ENCODE data around the gene TMEM38B.
"Not testable (repeated sequence)": the region's sequence is repeated elsewhere in the genome, so short reads cannot be mapped to it uniquely, and the experiment has no call there.

Gene TMEM38B

GRCh38 chr9:105728230-105728629 is 33.9 kb downstream of the TMEM38B start:
- DNase-seq = not testable (repeated sequence)

DNA sequence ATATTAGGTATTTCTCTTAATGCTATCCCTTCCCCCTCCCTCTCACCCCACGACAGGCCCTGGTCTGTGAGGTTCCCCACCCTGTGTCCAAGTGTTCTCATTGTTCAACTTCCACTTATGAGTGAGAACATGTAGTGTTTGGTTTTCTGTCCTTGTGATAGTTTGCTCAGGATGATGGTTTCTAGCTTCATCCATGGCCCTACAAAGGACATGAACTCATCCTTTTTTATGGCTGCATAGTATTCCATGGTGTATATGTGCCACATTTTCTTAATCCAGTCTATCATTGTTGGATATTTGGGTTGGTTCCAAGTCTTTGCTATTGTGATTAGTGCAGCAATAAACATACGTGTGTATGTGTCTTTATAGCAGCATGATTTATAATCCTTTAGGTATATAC is 37.1 kb downstream of the TMEM38B start:
- not testable (repeated sequence) for DNase-seq

DNA sequence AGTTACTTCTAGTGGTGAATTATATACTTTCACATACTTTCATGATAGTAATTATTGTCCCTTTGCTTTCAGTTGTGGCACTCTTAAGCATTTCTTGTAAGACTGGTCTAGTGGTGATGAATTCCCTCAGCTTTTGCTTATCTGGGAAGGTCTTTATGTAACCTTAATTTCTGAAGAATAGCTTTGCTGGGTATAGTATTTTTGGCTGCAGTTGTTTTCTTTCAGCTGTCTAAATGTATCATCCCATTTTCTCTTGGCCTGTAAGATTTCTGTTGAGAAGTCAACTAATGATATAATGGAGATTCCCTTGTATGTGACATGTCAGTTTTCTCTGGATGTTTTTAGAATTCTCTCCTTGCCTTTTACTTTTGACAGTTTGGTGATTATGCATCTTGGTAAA is 41.0 kb downstream of the TMEM38B start:
- DNase-seq = peak; percentile 9

DNA sequence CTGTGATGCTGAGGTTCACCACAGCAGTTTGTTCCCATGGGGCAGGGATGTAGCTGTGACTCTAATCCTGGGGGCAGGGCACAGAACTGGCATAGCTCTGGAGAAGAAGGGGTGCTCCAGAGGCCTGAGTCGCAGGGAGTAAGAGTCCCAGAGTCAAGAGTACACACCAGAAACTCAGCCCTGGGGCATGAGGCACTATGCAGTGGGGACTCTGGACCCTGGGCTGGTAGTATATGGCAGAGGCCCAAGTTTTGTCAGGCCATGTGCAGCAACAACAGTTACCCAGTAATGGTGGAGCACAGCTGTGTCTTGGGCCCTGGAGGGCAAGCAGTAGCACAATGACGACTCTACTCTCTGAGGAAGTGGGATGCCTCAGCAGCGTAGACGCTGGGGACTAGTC is 42.9 kb downstream of the TMEM38B start:
- DNase-seq = no peak

DNA sequence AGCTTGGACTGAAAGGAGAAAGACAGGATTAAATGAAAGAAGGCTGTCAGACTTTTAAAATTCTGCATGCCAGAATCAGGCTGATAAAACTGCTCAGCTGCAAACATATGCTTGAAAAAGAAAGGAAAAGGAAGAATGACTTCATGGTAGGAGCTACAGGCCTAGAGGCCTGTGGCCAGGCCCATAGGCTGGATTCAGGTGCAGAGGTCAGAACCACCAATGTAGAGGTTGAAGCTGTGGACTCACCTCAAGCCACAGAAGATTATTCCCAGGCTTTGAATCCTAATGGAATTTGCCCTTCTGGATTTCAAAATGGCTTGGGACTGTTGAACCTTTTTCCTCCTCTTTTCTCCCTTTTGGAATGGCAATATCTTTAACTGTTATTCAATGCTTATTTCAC is 47.7 kb downstream of the TMEM38B start:
- DNase-seq = peak; percentile 6

GRCh38 chr9:105747325-105747724 is 53.0 kb downstream of the TMEM38B start:
- DNase-seq = not testable (repeated sequence)

GRCh38 chr9:105751761-105752160 is 57.4 kb downstream of the TMEM38B start:
- DNase-seq = no peak

GRCh38 chr9:105757496-105758251 is 63.3 kb downstream of the TMEM38B start:
- DNase-seq = no peak

GRCh38 chr9:105760053-105760452 is 65.7 kb downstream of the TMEM38B start:
- peak; percentile 8 for DNase-seq

- not testable (repeated sequence) for DNase-seq
Observed at GRCh38 chr9:105782561-105783494, 88.5 kb downstream of the TMEM38B start.

GRCh38 chr9:105783495-105783872 is 89.1 kb downstream of the TMEM38B start:
- DNase-seq = not testable (repeated sequence)

GRCh38 chr9:105786796-105787195 is 92.5 kb downstream of the TMEM38B start:
- not testable (repeated sequence) for DNase-seq

DNA sequence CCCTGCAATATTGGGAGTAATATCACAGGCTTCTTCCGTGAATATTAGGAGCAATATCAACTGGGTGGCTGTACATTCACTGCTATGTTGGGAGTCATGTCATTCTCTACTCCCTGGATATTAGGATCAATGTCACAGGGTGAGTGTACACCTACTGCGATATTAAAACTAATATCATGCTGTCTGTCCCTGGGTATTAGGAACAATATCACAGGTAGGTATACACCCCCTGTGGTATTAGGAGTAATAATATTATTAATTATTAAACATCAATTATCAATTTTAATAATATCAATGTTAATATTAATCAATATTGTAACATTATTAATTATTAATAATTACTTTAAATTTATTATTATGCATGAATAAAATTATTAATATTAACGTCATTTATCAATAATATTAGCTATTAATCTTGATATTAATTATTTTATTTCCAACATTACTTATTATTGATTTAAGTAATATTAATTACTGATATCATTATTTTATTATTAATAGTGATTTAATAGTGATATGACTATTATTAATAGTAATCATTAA is 121.9 kb downstream of the TMEM38B start:
- no peak for DNase-seq

GRCh38 chr9:105816981-105817380 is 122.6 kb downstream of the TMEM38B start:
- DNase-seq = no peak

DNA sequence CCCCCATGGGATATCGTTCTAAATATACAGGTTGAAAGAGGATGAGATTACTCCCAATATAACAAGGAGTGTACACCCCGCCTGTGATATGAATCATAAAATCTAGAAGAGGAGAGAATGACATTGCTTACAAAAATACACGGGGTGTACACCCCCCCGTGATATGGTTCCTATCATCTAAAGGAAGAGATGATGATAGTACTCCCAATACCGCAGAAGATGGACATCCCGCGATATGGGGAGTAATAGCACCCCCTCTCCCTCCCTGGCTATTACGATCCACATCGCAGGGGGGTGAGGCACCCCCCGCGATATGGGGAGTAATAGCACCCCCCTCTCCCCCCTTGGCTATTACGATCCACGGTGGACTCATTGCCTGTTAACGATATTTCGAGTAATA is 124.6 kb downstream of the TMEM38B start:
- no peak for DNase-seq

GRCh38 chr9:105822814-105823213 is 128.5 kb downstream of the TMEM38B start:
- DNase-seq = no peak
